Spinal cord (tissue), 10 donors: ENCODE results near the gene OGFOD3. TPM values are rescaled to one million over a fixed set of nuclear protein-coding genes. Genes with fewer than 3 reads are reported as not detected.
"Not testable (repeated sequence)": the region's sequence is repeated elsewhere in the genome, so short reads cannot be mapped to it uniquely, and the experiment has no call there.

Source experiments
- DNase-seq, 6 donors: peaks; one replicate each; pipeline versions ENCODE4 v3.0.0 to v3.0.0-alpha.2; 2013 to 2015; ENCODE audit warnings: low spot score in 6 of 6, low read depth in 4 of 6
- H3K27ac ChIP-seq: one replicate; pipeline ENCODE4 v1.5.1; 2013; ENCODE audit warnings: low read depth, low read length, control low read depth
- H3K27me3 ChIP-seq: one replicate; pipeline ENCODE4 v1.6.1; 2013; ENCODE audit warnings: low read length; ENCODE audit not compliant: control insufficient read depth, insufficient read depth
- H3K36me3 ChIP-seq: one replicate; pipeline ENCODE4 v1.6.1; 2013; ENCODE audit warnings: low read length; ENCODE audit not compliant: control insufficient read depth, insufficient read depth
- H3K4me1 ChIP-seq: one replicate; pipeline ENCODE4 v1.6.1; 2013; ENCODE audit warnings: low read length; ENCODE audit not compliant: control insufficient read depth, insufficient read depth
- H3K4me3 ChIP-seq: one replicate; pipeline ENCODE4 v1.5.1; 2013; ENCODE audit warnings: low read depth, low read length, control low read depth
- H3K9me3 ChIP-seq: one replicate; pipeline ENCODE4 v1.6.1; 2013; ENCODE audit warnings: low read length; ENCODE audit not compliant: control insufficient read depth, insufficient read depth
- WGBS: methylation state at CpG from one replicate; pipeline ENCODE4 v1.1.5; 2013; ENCODE audit warnings: missing lambda C conversion rate; ENCODE audit not compliant: insufficient coverage; 5-methylcytosine and 5-hydroxymethylcytosine counted together
- polyA plus RNA-seq, 2 donors: library from polyadenylated mRNA; unstranded; fragments of 120-200 nt; gene quantifications; one replicate each; pipeline ENCODE4 v1.2.1, GENCODE V29; 2013; ENCODE audit not compliant: insufficient read length in 2 of 2
- total RNA-seq, 2 donors: library from RNA; depleted of rRNA in 1 of 2; stranded (reverse); fragments of 120-200 nt in 1 of 2; fragments of >200 nt in 1 of 2; gene quantifications; one replicate each; pipeline versions ENCODE4 v1.2.3 to v1.2.4, GENCODE V29; 2013 to 2014
- donor health status: healthy.

Gene OGFOD3
- total and polyA plus RNA-seq, 4 donors = 12.5 to 31.1 (median 27.2) TPM

GRCh38 chr17:82370471-82371332, 47.7 kb downstream of the OGFOD3 start:
- Histone ChIP-seq H3K36me3 (peaks cover 2% of the 10 kb centered on the region), H3K4me3 (no peak overlapping the region), H3K27me3 (peaks cover 48% of the 10 kb centered on the region), H3K27ac (no peak overlapping the region), H3K9me3 (no peaks in the 10 kb centered on the region), H3K4me1 (peaks cover 21% of the 10 kb centered on the region)
- DNase-seq = no peak
- WGBS = 34% methylated on average over 28 of the region's 38 CpGs

DNA sequence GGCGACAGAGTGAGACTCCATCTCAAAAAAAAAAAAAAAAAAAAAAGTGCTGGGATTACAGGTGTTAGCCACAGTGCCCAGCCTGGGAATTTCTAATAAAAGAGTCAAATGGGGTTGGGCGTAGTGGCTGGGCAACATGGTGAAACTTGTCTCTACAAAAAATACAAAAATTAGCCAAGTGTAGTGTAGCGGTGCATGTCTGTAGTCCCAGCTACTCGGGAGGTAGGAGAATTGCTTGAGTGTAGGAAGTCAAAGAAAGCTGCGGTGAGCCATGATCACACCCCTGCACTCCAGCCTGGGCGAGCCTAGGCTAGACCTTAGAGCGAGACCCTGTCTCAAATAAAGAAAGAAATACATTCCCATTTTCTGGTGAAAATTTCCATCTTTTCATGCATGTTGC, 49.2 kb downstream of the OGFOD3 start:
- WGBS = 100% methylated on average over 2 of the region's 7 CpGs
- DNase-seq = no peak
- Histone ChIP-seq H3K36me3 (no peaks in the 10 kb centered on the region), H3K9me3 (no peaks in the 10 kb centered on the region), H3K4me3 (no peak overlapping the region), H3K4me1 (peaks cover 21% of the 10 kb centered on the region), H3K27ac (no peak overlapping the region), H3K27me3 (peaks cover 40% of the 10 kb centered on the region)

DNA sequence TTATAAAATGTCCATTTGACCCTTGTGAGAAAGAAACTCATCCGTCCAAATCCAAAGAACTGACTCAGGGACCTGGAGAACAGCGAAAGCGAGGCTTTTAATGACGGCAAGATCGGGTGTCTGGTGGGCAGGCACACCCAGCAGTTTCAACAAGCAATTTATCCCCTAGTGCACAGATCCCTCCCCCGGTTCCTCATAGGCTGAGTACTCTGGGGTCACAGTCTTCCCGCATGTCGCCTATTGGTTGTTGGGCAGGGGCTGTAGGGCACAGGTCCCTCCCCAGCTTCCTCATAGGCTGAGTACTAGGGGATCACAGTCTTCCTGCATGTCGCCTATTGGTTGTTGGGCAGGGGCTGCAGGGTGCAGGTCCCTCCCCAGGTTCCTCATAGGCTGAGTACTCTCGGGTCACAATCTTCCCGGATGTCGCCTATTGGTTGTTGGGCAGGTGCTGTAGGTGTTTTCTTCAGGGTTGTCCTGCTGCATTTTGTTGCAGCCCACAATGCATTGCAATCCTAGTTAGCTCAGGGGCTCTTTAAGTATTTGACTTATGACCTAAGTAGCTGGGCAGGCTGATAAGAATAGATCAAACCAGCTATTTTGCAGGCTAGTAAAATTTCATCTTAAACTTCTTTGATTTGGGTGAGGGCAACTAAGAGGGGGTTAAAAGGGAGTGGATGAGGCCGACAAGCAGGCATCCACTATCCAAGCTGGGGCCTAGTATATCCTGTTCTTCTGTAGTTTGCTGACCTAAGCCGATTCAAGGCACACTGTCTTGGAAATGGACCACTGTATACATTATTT, 50.5 kb downstream of the OGFOD3 start:
- Histone ChIP-seq H3K4me1 (peaks cover 21% of the 10 kb centered on the region), H3K27me3 (peaks cover 31% of the 10 kb centered on the region), H3K4me3 (no peak overlapping the region), H3K9me3 (no peaks in the 10 kb centered on the region), H3K36me3 (no peaks in the 10 kb centered on the region), H3K27ac (no peak overlapping the region)
- 59% methylated on average over 4 of the region's 14 CpGs for WGBS
- no peak for DNase-seq

DNA sequence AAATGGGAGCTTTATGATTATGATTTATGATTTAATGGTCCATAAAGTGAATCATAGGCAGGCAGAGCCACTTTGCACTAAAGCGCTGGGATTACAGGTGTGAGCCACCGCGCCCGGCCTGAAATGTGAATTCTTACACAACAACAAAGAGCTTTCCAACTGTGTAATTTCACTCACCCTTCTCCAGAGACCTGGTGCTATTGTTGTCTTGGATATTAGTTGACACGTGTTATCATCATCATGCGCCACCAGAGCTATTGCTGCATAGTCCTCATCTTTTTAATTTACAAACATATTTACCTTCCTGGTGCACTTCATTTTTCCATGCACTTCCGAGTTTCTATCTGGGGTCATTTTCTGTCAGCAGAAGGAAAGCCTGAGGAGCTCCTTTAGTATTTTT, 51.6 kb downstream of the OGFOD3 start:
- no peak overlapping the region for H3K4me3 ChIP-seq
- no peak overlapping the region for H3K27ac ChIP-seq
- H3K9me3 ChIP-seq = no peaks in the 10 kb centered on the region
- H3K36me3 ChIP-seq = no peaks in the 10 kb centered on the region
- peaks cover 20% of the 10 kb centered on the region for H3K27me3 ChIP-seq
- H3K4me1 ChIP-seq = peaks cover 15% of the 10 kb centered on the region
- no CpG with 5 or more reads among the region's 7 CpGs for WGBS
- peak in 1 of 6 donors; percentile 93 for DNase-seq

- WGBS = 71% methylated on average over 3 of the region's 6 CpGs
- DNase-seq = no peak
- Histone ChIP-seq H3K27me3 (peaks cover 13% of the 10 kb centered on the region), H3K36me3 (no peaks in the 10 kb centered on the region), H3K4me3 (no peak overlapping the region), H3K4me1 (peaks cover 9% of the 10 kb centered on the region), H3K27ac (no peak overlapping the region), H3K9me3 (no peaks in the 10 kb centered on the region)
These were observed 52.6 kb downstream of the OGFOD3 start for GRCh38 chr17:82365606-82366295.

DNA sequence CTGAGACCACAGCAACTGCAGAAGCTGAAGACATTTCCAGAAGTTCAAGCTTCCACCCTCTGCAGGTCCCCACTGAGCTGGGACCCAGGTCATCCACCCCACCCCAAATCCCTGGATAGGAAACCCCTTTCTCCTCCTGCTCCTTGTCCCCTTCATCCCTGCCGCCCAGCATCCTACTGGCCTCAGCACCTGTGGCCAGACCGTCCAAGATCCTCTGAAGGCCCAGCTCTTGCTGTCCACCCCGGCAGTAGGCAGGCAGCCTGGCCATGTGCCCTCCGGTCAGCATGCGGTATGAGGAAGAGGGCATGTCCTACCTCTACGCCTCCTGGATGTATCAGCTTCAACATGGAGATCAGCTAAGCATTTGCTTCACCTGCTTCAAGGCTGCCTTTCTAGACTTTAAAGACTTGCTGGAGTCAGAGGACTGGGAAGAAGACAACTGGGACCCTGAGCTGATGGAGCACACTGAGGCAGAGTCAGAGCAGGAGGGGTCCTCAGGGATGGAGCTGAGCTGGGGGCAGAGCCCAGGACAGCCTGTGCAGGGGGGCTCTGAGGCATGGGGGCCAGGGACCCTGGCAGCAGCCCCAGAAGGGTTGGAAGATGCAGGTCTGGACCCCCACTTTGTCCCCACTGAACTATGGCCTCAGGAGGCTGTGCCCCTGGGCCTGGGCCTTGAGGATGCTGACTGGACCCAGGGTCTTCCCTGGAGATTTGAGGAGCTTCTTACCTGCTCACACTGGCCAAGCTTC, 56.3 kb downstream of the OGFOD3 start:
- H3K27ac ChIP-seq = no peak overlapping the region
- no peak overlapping the region for H3K4me3 ChIP-seq
- no peak for DNase-seq
- H3K4me1 ChIP-seq = peaks cover 15% of the 10 kb centered on the region
- H3K9me3 ChIP-seq = no peaks in the 10 kb centered on the region
- 97% methylated on average over 6 of the region's 6 CpGs for WGBS
- no peaks in the 10 kb centered on the region for H3K36me3 ChIP-seq
- peaks cover 3% of the 10 kb centered on the region for H3K27me3 ChIP-seq

GRCh38 chr17:82359451-82360074, 58.8 kb downstream of the OGFOD3 start:
- H3K9me3 ChIP-seq, DNase-seq, H3K27ac ChIP-seq, H3K4me3 ChIP-seq, H3K36me3 ChIP-seq, H3K27me3 ChIP-seq: not testable (repeated sequence)
- WGBS = 60% methylated on average over 1 of the region's 1 CpG
- H3K4me1 ChIP-seq = peaks cover 17% of the 10 kb centered on the region

GRCh38 chr17:82358465-82359350, 59.7 kb downstream of the OGFOD3 start, which contains the start of gene TEX19:
TEX19 (plus strand) TSS chr17:82359247; CDS start chr17:82362151, 2,904 bp downstream.
- peak in 1 of 6 donors; percentile 70 for DNase-seq
- Histone ChIP-seq H3K9me3 (no peaks in the 10 kb centered on the region), H3K27me3 (peaks cover 6% of the 10 kb centered on the region), H3K4me3 (no peak within 1 kb of the TSS), H3K4me1 (peaks cover 17% of the 10 kb centered on the region), H3K27ac (no peak within 1 kb of the TSS), H3K36me3 (no peaks in the 10 kb centered on the region)
- 53% methylated on average over 18 of the region's 21 CpGs for WGBS
